ENCODE measurements around the gene SPCS2. TPM values are rescaled to one million over a fixed set of nuclear protein-coding genes. Genes with fewer than 3 reads are reported as not detected.
"Not testable (repeated sequence)": the region's sequence is repeated elsewhere in the genome, so short reads cannot be mapped to it uniquely, and the experiment has no call there.

SPCS2 gene
- total RNA-seq, 1 donor from 2014 or later, result 130 TPM

- H3K27me3 Mint-ChIP-seq (ENCODE audit: unreplicated experiment), result peaks cover 1% of the 10 kb centered on the region
- H3K27ac Mint-ChIP-seq (ENCODE audit: unreplicated experiment), result no peak overlapping the region
- H3K9me3 Mint-ChIP-seq (ENCODE audit: unreplicated experiment), result no peaks in the 10 kb centered on the region
- DNase-seq (ENCODE audit: low spot score), result no peak
- H3K36me3 Mint-ChIP-seq (ENCODE audit: low read depth, unreplicated experiment), result no peaks in the 10 kb centered on the region
- H3K4me1 Mint-ChIP-seq (ENCODE audit: unreplicated experiment), result peaks cover 32% of the 10 kb centered on the region
- H3K4me3 Mint-ChIP-seq (ENCODE audit: unreplicated experiment), result no peak overlapping the region
- no peak for TF ChIP-seq CTCF (IDR thresholded peaks at IDR 0.05; ENCODE audit: unreplicated experiment)
These were observed 3.7 kb downstream of the SPCS2 start for GRCh38 chr11:74952752-74953151.

GRCh38 chr11:74953451-74953850 is 4.4 kb downstream of the SPCS2 start:
- Mint-ChIP-seq H3K27ac (ENCODE audit: unreplicated experiment) (no peak overlapping the region), H3K4me3 (ENCODE audit: unreplicated experiment) (no peak overlapping the region), H3K27me3 (ENCODE audit: unreplicated experiment) (peaks cover 1% of the 10 kb centered on the region), H3K36me3 (ENCODE audit: low read depth, unreplicated experiment) (no peaks in the 10 kb centered on the region), H3K9me3 (ENCODE audit: unreplicated experiment) (no peaks in the 10 kb centered on the region), H3K4me1 (ENCODE audit: unreplicated experiment) (peaks cover 30% of the 10 kb centered on the region)
- TF ChIP-seq CTCF (IDR thresholded peaks at IDR 0.05; ENCODE audit: unreplicated experiment), result no peak
- DNase-seq (ENCODE audit: low spot score), result no peak

- Mint-ChIP-seq H3K36me3 (ENCODE audit: low read depth, unreplicated experiment) (no peaks in the 10 kb centered on the region), H3K27me3 (ENCODE audit: unreplicated experiment) (peaks cover 1% of the 10 kb centered on the region), H3K4me3 (ENCODE audit: unreplicated experiment) (no peak overlapping the region), H3K27ac (ENCODE audit: unreplicated experiment) (no peak overlapping the region), H3K9me3 (ENCODE audit: unreplicated experiment) (no peaks in the 10 kb centered on the region), H3K4me1 (ENCODE audit: unreplicated experiment) (peaks cover 28% of the 10 kb centered on the region)
- DNase-seq (ENCODE audit: low spot score), result no peak
- no peak for TF ChIP-seq CTCF (IDR thresholded peaks at IDR 0.05; ENCODE audit: unreplicated experiment)
These were observed 5.1 kb downstream of the SPCS2 start for GRCh38 chr11:74954199-74954598.

- H3K36me3 Mint-ChIP-seq (ENCODE audit: low read depth, unreplicated experiment), result no peaks in the 10 kb centered on the region
- H3K27ac Mint-ChIP-seq (ENCODE audit: unreplicated experiment), result no peak overlapping the region
- H3K4me3 Mint-ChIP-seq (ENCODE audit: unreplicated experiment), result no peak overlapping the region
- peaks cover 18% of the 10 kb centered on the region for H3K4me1 Mint-ChIP-seq (ENCODE audit: unreplicated experiment)
- DNase-seq (ENCODE audit: low spot score), result no peak
- TF ChIP-seq CTCF (IDR thresholded peaks at IDR 0.05; ENCODE audit: unreplicated experiment), result no peak
- peaks cover 1% of the 10 kb centered on the region for H3K27me3 Mint-ChIP-seq (ENCODE audit: unreplicated experiment)
- H3K9me3 Mint-ChIP-seq (ENCODE audit: unreplicated experiment), result no peaks in the 10 kb centered on the region
These were observed 7.4 kb downstream of the SPCS2 start for GRCh38 chr11:74956397-74957015.

GRCh38 chr11:74957937-74958629 is 9.0 kb downstream of the SPCS2 start:
- H3K36me3 Mint-ChIP-seq (ENCODE audit: low read depth, unreplicated experiment), result no peaks in the 10 kb centered on the region
- TF ChIP-seq CTCF (IDR thresholded peaks at IDR 0.05; ENCODE audit: unreplicated experiment), result no peak
- H3K27me3 Mint-ChIP-seq (ENCODE audit: unreplicated experiment), result no peaks in the 10 kb centered on the region
- H3K4me3 Mint-ChIP-seq (ENCODE audit: unreplicated experiment), result no peak overlapping the region
- H3K9me3 Mint-ChIP-seq (ENCODE audit: unreplicated experiment), result no peaks in the 10 kb centered on the region
- H3K27ac Mint-ChIP-seq (ENCODE audit: unreplicated experiment), result no peak overlapping the region
- peaks cover 18% of the 10 kb centered on the region for H3K4me1 Mint-ChIP-seq (ENCODE audit: unreplicated experiment)
- DNase-seq (ENCODE audit: low spot score), result no peak

GRCh38 chr11:74960128-74960527 is 11.1 kb downstream of the SPCS2 start:
- peaks cover 18% of the 10 kb centered on the region for H3K4me1 Mint-ChIP-seq (ENCODE audit: unreplicated experiment)
- H3K36me3 Mint-ChIP-seq (ENCODE audit: low read depth, unreplicated experiment), result not testable (repeated sequence)

More at GRCh38 chr11:74960128-74960527, 11.1 kb downstream of the SPCS2 start:
- H3K27ac Mint-ChIP-seq (ENCODE audit: unreplicated experiment); H3K9me3 Mint-ChIP-seq (ENCODE audit: unreplicated experiment); DNase-seq (ENCODE audit: low spot score); H3K4me3 Mint-ChIP-seq (ENCODE audit: unreplicated experiment); H3K27me3 Mint-ChIP-seq (ENCODE audit: unreplicated experiment): not testable (repeated sequence)
